Vagina (tissue), 2 donors: ENCODE data around the gene SURF4.
A peak's percentile ranks its signal among the peaks of the same experiment; 100 is the strongest.
"Not testable (repeated sequence)": the region's sequence is repeated elsewhere in the genome, so short reads cannot be mapped to it uniquely, and the experiment has no call there.

Experiments
- CTCF ChIP-seq, 3 experiments: fragments of 450-650 bp in 2 of 3; fragments of 200-600 bp in 1 of 3; sonication (generic) in 1 of 3; IDR thresholded peaks; one replicate each; pipeline ENCODE4 v1.5.1; 2017 to 2019; ENCODE audit warnings: antibody characterized with exemption in 3 of 3, mild to moderate bottlenecking in 2 of 3, moderate library complexity in 2 of 3
- POLR2AphosphoS5 ChIP-seq, 2 donors: sonication (generic); formaldehyde crosslinking; IDR thresholded peaks; one replicate each; pipeline ENCODE4 v1.9.0; 2017; ENCODE audit warnings: antibody characterized with exemption in 2 of 2, mild to moderate bottlenecking in 2 of 2, low read depth in 1 of 2; ENCODE audit not compliant: insufficient read depth in 1 of 2

GRCh38 chr9:133329306-133330156 is 46.3 kb downstream of the SURF4 start:
- peak in 1 of 3 experiments; percentile 27 for TF ChIP-seq CTCF (IDR thresholded peaks at IDR 0.05)
- not testable (repeated sequence) for TF ChIP-seq POLR2AphosphoS5 (IDR thresholded peaks at IDR 0.05; ENCODE audit: insufficient read depth in 1 of 2, low read depth in 1 of 2)
